HG03064 (cell line): ENCODE results near the gene RBM10.

ENCODE experiments used
- ATAC-seq: cut with Tn5 transposase; IDR thresholded peaks from one replicate; pipeline ENCODE4 v1.9.1; 2021; ENCODE audit warnings: low read depth; ENCODE audit not compliant: unreplicated experiment

Gene RBM10

DNA sequence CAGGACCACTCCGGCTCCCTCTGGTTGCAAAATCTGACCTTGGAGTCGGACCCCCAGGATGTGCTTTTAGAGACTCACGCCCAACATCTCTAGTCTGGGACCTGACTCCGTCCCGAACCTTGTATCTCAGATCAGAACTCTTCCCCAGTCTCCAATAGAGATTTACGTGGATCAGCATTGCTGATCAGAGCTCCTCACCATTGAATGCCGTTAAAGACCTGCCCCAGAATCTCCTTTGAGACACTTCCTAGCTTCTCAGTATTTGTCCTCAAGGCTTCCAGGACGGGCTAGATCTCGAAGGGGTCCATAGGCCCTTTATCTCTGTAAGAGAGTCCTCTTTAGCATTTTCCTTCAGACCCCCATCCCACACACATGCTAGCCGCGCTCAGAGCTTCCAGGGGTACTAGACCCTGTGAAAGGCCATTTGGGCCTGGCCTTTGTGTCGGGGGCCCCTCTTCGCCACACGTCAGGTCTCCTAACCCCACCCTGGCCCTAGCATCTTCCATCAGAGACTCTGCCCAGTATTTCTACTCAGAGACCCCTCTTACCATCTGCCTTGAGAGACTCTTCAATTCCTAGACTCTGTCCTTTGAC, 49.3 kb downstream of the RBM10 start:
- no peak for ATAC-seq

GRCh38 chrX:47196098-47196497, 51.1 kb downstream of the RBM10 start:
- ATAC-seq = no peak

DNA sequence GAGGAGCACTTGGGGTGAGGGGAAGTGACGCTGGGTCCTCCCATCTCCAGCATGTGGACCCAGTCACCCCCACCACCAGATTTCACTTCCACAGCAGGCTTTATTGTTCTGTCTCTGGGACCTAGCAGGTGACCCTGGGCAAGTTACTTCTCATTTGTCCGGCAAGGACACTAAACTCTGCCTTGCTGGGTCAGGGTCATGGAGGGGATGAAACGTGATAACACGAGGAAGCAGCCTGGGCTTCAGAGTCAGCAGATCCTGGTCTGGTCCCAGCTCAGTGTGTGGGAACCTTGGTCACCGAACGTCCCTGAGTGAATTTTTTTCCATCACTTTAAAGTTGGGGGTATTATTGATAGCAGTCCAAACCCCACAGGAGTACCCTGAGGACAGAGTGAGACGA, 52.5 kb downstream of the RBM10 start:
- no peak for ATAC-seq

DNA sequence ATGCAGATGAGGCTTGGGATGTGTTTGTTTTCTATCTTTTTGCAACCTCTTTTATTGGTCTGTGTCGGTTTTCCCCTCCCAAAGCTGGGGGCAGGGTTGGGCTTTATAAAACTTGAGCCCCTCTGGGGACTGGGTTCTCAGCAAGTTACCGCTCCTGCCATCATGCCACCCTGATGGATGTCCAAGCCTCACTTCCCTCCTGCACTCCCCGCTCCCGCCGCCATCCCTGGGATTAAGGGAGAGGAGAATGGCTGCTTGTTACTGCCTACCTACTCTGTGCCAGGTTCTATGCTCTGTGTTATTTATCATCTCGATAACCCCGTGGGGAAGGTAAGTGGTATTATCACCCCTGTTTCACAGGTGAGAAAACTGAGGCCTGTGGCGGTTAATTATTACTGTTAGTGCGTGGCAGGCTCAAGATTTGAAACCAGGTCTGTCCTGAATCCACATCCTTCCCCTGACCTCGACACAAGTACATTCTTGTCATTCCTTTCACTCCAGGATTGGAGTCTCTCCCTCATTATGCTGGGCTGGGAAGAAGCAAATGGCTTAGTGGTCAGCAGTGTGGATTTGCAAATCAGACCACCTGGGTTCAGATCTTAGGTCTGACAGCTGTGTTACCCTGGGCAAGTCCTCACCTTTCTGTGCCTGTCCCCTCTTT, 53.1 kb downstream of the RBM10 start:
- ATAC-seq = no peak

DNA sequence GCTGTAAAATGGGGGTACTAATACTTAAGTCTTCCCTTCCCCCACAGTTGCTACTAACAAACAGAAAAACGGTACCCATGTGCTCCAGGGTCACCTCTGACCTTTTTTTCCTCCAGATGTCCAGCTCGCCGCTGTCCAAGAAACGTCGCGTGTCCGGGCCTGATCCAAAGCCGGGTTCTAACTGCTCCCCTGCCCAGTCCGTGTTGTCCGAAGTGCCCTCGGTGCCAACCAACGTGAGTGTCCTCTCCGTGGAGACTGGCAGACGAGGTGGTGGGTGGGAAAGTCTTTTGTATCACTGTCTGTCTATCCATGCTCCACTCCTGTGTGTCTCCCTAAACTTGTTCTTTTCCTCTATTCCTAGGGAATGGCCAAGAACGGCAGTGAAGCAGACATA, 53.7 kb downstream of the RBM10 start:
- no peak for ATAC-seq

DNA sequence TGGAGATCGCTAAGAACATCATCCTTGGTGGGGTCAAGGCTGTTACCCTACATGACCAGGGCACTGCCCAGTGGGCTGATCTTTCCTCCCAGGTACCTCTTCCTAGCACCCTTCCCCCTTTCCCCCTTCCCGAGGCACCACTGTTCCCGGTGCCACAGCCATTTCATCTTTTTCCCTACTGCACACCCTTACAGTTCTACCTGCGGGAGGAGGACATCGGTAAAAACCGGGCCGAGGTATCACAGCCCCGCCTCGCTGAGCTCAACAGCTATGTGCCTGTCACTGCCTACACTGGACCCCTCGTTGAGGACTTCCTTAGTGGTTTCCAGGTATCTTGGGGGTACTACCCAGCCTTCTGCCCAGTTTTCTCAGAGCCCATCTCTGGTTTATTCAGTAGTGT, 54.3 kb downstream of the RBM10 start:
- ATAC-seq = no peak

- ATAC-seq = no peak
These were observed 55.5 kb downstream of the RBM10 start for GRCh38 chrX:47200385-47201150.

DNA sequence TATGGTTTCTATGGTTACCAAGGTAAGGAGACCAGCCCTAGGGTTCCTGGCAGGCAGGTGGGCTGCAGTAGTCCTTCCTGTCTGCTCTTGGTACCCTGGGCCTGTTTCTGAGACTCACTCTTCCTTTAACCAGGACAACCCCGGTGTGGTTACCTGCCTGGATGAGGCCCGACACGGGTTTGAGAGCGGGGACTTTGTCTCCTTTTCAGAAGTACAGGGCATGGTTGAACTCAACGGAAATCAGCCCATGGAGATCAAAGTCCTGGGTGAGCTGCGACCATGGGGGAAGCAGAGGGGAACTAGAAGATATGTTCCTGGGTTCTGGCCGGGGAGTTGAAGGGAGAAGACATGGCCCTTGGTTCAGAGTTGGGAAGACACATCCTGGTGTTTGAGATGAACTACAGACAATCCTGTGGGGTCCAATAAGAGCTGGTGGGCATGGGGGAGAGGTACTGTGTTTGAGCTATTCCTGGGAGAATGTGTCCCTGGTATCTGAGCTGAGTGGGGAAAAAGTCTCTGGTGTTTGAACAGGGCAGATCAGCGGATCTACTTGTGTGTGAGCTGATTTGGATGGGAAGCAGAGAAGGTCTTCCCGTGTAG, 56.4 kb downstream of the RBM10 start:
- ATAC-seq = no peak

DNA sequence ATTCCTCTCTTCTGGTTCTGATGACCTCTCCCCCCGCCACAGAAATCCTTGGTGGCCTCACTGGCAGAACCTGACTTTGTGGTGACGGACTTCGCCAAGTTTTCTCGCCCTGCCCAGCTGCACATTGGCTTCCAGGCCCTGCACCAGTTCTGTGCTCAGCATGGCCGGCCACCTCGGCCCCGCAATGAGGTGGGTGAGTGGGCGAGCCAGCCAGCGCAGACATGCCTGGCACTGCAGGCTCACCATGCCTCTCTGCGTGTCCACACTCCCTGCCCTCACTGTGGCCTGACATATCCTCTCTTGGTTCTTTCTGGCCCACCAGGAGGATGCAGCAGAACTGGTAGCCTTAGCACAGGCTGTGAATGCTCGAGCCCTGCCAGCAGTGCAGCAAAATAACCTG, 57.3 kb downstream of the RBM10 start:
- ATAC-seq = no peak

- ATAC-seq = no peak
These were observed 57.9 kb downstream of the RBM10 start for GRCh38 chrX:47202877-47203276.

GRCh38 chrX:47204970-47205369, 59.9 kb downstream of the RBM10 start:
- ATAC-seq = no peak

DNA sequence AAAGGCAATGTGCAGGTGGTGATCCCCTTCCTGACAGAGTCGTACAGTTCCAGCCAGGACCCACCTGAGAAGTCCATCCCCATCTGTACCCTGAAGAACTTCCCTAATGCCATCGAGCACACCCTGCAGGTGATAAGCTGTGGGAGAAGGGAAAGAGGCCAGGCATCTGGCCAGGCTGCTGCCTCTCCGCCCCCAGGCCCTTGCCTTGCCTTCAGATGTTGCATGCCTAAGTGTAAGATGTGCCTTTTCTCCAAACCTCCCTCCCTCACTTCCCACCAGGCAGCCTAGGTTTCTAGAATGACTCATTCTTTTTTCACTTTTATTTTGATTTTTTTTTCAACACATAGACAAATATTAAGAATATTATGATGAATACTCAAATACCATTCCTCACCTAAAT, 61.3 kb downstream of the RBM10 start:
- ATAC-seq = no peak

- no peak for ATAC-seq
These were observed 63.1 kb downstream of the RBM10 start for GRCh38 chrX:47208108-47208507.

- ATAC-seq = no peak
These were observed 64.7 kb downstream of the RBM10 start for GRCh38 chrX:47209508-47210238.

DNA sequence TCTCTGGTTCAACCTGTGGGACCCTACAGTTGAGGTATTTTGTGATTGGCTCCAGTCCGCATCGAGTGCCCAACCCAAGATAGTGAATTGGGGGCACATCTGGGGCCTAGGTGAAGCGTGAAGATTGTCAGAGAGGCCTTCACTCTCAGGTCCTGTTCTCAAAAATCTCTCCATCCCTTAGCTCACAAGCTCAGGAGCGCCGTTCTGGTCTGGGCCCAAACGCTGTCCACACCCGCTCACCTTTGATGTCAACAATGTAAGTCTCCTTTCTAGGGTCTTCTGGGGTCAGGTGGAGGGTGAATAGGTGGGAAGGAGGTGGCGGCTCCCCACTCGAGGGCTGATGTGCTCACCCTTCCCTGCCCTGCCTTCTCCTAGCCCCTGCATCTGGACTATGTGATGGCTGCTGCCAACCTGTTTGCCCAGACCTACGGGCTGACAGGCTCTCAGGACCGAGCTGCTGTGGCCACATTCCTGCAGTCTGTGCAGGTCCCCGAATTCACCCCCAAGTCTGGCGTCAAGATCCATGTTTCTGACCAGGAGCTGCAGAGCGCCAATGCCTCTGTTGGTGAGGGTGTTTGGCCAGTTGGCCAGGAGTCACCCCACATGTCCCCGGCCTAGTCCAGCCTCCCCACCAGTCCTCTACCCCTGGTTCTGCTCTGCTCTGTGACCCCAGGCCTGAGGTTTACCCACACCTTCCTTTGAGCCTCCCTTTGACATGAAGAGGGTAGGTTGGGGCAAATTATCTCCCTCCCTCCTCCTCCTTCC, 65.8 kb downstream of the RBM10 start:
- ATAC-seq = no peak

DNA sequence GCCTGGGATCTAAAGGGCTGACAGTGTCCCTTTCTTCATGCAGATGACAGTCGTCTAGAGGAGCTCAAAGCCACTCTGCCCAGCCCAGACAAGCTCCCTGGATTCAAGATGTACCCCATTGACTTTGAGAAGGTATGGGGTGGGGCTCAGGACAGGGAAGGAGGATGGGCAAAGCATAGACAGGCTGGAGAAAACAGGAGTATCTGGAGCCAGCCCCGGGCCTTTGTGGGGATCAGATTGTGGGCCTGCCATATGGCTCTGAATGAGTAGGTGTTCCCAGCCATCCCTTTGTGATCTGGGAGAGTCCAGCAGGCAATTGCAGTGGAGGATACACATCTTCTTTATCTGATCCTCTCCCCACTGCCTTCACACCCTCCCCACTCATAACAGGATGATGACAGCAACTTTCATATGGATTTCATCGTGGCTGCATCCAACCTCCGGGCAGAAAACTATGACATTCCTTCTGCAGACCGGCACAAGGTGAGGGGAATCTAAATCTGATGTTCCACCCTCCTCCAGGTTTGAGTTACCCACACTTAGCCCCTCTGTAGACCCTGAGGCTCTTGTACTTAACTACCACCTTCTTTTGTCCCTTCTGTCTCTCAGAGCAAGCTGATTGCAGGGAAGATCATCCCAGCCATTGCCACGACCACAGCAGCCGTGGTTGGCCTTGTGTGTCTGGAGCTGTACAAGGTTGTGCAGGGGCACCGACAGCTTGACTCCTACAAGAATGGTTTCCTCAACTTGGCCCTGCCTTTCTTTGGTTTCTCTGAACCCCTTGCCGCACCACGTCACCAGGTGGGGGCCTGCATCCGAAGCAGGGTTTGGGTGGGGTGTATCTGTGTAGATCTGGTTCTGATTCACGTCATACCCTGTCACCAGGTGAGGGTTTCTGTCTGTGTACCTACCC, 67.6 kb downstream of the RBM10 start:
- no peak for ATAC-seq

DNA sequence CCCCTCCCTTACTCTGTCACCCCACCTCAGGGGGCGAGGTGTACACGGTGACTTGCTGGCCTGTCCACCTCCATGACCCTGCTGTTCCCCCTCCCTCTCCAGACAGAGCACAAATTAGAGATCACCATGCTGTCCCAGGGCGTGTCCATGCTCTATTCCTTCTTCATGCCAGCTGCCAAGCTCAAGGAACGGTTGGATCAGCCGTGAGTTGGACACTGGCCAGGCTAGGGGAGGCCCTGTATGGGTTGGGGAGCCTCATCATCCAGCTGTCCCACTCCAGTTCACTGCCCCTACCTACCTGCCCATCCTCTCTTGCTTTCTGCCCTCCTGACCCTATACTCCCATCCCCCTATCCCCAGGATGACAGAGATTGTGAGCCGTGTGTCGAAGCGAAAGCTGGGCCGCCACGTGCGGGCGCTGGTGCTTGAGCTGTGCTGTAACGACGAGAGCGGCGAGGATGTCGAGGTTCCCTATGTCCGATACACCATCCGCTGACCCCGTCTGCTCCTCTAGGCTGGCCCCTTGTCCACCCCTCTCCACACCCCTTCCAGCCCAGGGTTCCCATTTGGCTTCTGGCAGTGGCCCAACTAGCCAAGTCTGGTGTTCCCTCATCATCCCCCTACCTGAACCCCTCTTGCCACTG, 69.5 kb downstream of the RBM10 start:
- ATAC-seq = no peak

DNA sequence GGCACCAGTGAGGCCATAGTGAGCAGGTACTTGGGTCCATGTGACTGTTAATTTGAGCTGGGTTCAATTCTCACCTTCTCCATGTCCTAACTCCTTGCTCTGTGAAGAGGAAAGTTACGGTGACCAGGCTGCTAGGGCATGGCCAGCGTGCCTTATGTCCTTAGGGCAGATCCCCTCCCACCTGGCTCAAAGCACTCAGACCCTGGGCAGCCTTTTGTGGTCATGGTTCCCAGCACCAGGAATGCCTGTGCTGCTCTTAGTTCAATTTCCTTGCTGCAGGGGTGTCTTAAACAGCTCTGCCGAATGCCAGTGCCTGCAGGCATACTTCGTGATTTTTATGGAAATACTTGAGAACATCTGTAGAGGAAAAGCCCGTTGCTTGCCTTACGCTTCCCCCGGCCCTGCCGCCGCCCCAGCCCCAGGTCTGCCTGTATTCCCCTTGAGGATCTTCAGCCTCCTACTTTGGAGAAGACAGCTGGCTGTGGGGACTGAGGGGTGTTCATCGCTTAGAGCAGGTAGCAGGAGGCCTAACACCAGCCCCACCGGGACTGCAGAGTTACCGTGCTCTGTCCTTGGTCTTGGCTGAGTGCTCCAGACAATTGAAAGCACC, 70.4 kb downstream of the RBM10 start:
- ATAC-seq = no peak
